Suprapubic skin (tissue), 4 donors: ENCODE results near the gene HAT1. TPM values are rescaled to one million over a fixed set of nuclear protein-coding genes. Genes with fewer than 3 reads are reported as not detected.

Source experiments
- DNase-seq, 2 donors: peaks; one replicate each; pipeline ENCODE4 v3.0.0-alpha.2; 2019; ENCODE audit warnings: low spot score in 2 of 2
- H3K27ac ChIP-seq: fragments of 200-600 bp; sonication (generic); one replicate; pipeline ENCODE4 v1.5.1; 2019
- H3K27me3 ChIP-seq: fragments of 200-600 bp; sonication (generic); one replicate; pipeline ENCODE4 v1.5.1; 2019
- H3K36me3 ChIP-seq: fragments of 200-600 bp; sonication (generic); one replicate; pipeline ENCODE4 v1.5.1; 2019
- H3K4me1 ChIP-seq: fragments of 200-600 bp; sonication (generic); one replicate; pipeline ENCODE4 v1.5.1; 2019
- H3K4me3 ChIP-seq: fragments of 200-600 bp; sonication (generic); one replicate; pipeline ENCODE4 v1.5.1; 2019; ENCODE audit warnings: mild to moderate bottlenecking
- H3K9me3 ChIP-seq: fragments of 200-600 bp; sonication (generic); one replicate; pipeline ENCODE4 v1.5.1; 2019
- EP300 ChIP-seq: sonication (generic); formaldehyde crosslinking; IDR thresholded peaks from one replicate; pipeline ENCODE4 v1.6.1; 2017; ENCODE audit warnings: antibody characterized with exemption
- POLR2A ChIP-seq, 2 donors: fragments of 450-650 bp; IDR thresholded peaks; one replicate each; pipeline ENCODE4 v1.6.1; 2017; ENCODE audit warnings: antibody characterized with exemption in 2 of 2, mild to moderate bottlenecking in 2 of 2, moderate library complexity in 2 of 2
- POLR2AphosphoS5 ChIP-seq, 3 donors: sonication (generic); formaldehyde crosslinking; IDR thresholded peaks; one replicate each; pipeline ENCODE4 v1.6.1; 2017; ENCODE audit warnings: antibody characterized with exemption in 3 of 3
- WGBS: methylation state at CpG from one replicate; pipeline ENCODE4 v1.1.5; 2018; 5-methylcytosine and 5-hydroxymethylcytosine counted together
- total RNA-seq, 4 donors: library from RNA; depleted of rRNA; stranded (reverse); fragments of >200 nt; gene quantifications; one replicate each; pipeline ENCODE4 v1.1.0, GENCODE V29; 2016
- TF ChIP-seq, protein P1 (sequence below), 2 donors: fragments of 200-600 bp in 1 of 2; fragments of 450-650 bp in 1 of 2; sonication (generic) in 1 of 2; IDR thresholded peaks; one replicate each; pipeline ENCODE4 v1.5.1; 2016 to 2019; ENCODE audit warnings: antibody characterized with exemption in 2 of 2, mild to moderate bottlenecking in 1 of 2, moderate library complexity in 1 of 2

HAT1 gene
- total RNA-seq, 4 donors from 2014 or later, result 22.0 to 24.6 (median 23.7) TPM

DNA sequence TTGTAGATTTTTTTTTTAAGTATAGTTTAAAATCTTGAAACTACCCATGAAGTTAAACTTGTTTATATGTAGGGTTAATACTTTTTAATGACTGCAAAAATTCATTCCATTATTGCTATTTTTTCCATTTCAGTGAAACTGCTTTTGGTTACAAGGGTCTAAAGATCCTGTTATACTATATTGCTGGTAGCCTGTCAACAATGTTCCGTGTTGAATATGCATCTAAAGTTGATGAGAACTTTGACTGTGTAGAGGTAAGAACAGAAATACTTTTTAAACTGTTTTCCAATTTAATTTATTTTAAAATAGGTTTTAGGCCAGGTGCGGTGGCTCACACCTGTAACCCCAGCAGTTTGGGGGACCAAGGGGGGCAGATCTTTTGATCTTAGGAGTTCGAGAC is 30.5 kb downstream of the HAT1 start:
- no peak for TF ChIP-seq POLR2AphosphoS5 (IDR thresholded peaks at IDR 0.05)
- TF ChIP-seq, protein P1, sequence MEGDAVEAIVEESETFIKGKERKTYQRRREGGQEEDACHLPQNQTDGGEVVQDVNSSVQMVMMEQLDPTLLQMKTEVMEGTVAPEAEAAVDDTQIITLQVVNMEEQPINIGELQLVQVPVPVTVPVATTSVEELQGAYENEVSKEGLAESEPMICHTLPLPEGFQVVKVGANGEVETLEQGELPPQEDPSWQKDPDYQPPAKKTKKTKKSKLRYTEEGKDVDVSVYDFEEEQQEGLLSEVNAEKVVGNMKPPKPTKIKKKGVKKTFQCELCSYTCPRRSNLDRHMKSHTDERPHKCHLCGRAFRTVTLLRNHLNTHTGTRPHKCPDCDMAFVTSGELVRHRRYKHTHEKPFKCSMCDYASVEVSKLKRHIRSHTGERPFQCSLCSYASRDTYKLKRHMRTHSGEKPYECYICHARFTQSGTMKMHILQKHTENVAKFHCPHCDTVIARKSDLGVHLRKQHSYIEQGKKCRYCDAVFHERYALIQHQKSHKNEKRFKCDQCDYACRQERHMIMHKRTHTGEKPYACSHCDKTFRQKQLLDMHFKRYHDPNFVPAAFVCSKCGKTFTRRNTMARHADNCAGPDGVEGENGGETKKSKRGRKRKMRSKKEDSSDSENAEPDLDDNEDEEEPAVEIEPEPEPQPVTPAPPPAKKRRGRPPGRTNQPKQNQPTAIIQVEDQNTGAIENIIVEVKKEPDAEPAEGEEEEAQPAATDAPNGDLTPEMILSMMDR (IDR thresholded peaks at IDR 0.05), result no peak
- no peak for TF ChIP-seq POLR2A (IDR thresholded peaks at IDR 0.05)
- no peak for TF ChIP-seq EP300

DNA sequence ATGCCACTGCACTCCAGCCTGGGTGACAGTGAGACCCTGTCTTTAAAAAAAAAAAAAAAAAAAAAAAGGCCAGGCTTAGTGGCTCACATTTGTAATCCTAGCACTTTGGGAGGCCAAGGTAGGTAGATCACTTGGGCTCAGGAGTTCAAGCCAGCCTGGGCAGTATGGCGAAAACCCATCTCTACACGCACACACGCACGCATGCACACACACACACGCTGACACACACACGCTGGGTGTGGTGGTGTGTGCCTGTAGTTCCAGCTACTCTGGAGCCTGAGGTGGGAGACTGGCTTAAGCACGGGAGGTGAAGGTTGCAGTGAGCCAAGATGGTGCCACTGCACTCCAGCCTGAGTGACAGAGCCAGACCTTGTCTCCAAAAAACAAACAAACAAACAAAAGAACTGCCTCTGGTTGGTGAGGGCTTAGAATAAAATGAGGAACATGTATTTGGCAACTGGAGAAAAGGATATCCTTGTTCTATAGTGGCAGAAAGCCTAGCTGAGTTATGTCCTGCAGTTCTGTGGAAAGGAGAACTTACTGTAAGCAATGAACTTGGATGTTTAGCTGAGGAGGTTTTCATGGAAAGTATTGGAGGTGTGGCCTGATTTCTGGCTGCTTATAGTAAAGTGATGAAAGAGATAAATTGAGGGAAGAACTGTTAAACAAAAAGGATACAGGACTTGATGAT is 34.0 kb downstream of the HAT1 start:
- H3K27me3 ChIP-seq, result no peaks in the 10 kb centered on the region
- peaks cover 7% of the 10 kb centered on the region for H3K36me3 ChIP-seq
- no peak overlapping the region for H3K27ac ChIP-seq
- no peak overlapping the region for H3K4me3 ChIP-seq
- no peaks in the 10 kb centered on the region for H3K9me3 ChIP-seq
- H3K4me1 ChIP-seq, result no peaks in the 10 kb centered on the region
- 91% methylated on average over 7 of the region's 7 CpGs for WGBS
- no peak for DNase-seq
- TF ChIP-seq POLR2A (IDR thresholded peaks at IDR 0.05) (no peak), POLR2AphosphoS5 (IDR thresholded peaks at IDR 0.05) (no peak), EP300 (no peak)
- TF ChIP-seq, protein P1 (IDR thresholded peaks at IDR 0.05), result no peak

More for the DNA sequence above, 30.5 kb downstream of the HAT1 start:
- no peaks in the 10 kb centered on the region for H3K9me3 ChIP-seq
- H3K27ac ChIP-seq, result no peak overlapping the region
- H3K36me3 ChIP-seq, result peaks cover 19% of the 10 kb centered on the region
- no peak overlapping the region for H3K4me3 ChIP-seq
- DNase-seq, result no peak
- H3K27me3 ChIP-seq, result no peaks in the 10 kb centered on the region
- H3K4me1 ChIP-seq, result no peaks in the 10 kb centered on the region
- WGBS, result 97% methylated on average over 3 of the region's 3 CpGs

DNA sequence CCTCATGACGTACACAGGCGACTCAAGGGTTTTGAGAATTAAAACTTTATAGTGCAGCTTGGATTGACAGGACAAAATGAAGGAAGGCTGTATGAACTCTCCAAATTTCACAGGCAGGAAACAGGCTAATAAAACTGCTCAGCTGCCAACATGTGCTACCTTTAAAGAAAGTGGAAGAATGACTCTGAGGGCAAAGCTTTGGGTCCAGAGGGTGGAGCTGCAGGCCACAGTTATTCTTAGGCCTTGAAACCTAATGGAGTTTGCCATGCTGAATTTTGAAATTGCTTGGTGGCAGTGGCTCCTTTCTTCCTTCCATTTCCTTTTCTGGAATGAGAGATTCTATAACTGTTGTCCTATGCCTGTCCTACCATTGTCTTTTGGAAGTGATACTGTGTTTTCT is 34.8 kb downstream of the HAT1 start:
- Histone ChIP-seq H3K9me3 (no peaks in the 10 kb centered on the region), H3K4me1 (no peaks in the 10 kb centered on the region), H3K4me3 (no peak overlapping the region), H3K36me3 (peaks cover 7% of the 10 kb centered on the region), H3K27me3 (no peaks in the 10 kb centered on the region), H3K27ac (no peak overlapping the region)
- TF ChIP-seq POLR2AphosphoS5 (IDR thresholded peaks at IDR 0.05), result no peak
- TF ChIP-seq, protein P1 (IDR thresholded peaks at IDR 0.05), result no peak
- TF ChIP-seq EP300, result no peak
- TF ChIP-seq POLR2A (IDR thresholded peaks at IDR 0.05), result no peak
- 98% methylated on average over 2 of the region's 2 CpGs for WGBS
- no peak for DNase-seq

DNA sequence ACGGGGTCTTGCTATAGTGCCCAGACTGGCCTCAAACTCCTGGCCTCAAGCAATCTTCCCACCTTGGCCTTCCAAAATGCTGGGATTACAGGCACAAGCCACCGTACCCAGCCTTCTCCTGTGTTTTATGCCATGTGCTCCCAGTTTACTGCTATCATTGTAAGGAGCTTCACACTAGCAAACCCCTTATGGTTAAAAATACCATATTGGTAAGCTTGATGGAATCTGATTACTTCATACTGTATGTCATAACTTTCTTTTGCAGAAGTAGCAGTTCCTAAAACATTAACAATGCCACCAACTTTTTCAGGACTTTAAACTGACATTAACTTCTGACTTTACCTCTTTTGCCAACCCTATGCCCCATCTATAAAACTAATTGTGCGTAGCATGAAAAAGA is 36.2 kb downstream of the HAT1 start:
- 82% methylated on average over 3 of the region's 3 CpGs for WGBS
- H3K27me3 ChIP-seq, result no peaks in the 10 kb centered on the region
- TF ChIP-seq, protein P1 (IDR thresholded peaks at IDR 0.05), result no peak
- no peak for TF ChIP-seq EP300
- no peak for TF ChIP-seq POLR2AphosphoS5 (IDR thresholded peaks at IDR 0.05)
- no peak for TF ChIP-seq POLR2A (IDR thresholded peaks at IDR 0.05)
- H3K9me3 ChIP-seq, result no peaks in the 10 kb centered on the region
- no peak for DNase-seq
- no peak overlapping the region for H3K4me3 ChIP-seq
- no peak overlapping the region for H3K27ac ChIP-seq
- H3K4me1 ChIP-seq, result no peaks in the 10 kb centered on the region
- H3K36me3 ChIP-seq, result peaks cover 4% of the 10 kb centered on the region

DNA sequence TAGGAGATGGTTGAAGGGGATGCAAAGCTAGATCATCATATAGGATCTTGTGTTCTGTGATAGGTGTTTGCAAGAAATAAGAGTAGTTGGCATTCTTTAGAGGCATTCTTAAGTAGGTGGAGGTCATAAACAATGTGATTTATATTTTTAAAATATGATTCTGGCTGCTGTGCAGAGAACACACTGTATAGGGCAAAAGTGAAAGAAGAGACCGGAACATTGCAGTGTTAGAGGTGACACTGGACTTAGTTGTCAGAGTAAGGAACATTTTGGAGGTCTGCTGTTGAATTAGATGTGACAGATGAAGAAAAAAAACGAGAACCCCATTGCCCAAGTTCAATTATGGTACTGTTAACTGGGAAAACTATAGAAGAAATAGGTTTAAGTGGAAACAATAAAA is 37.7 kb downstream of the HAT1 start:
- WGBS, result 96% methylated on average over 2 of the region's 2 CpGs
- no peaks in the 10 kb centered on the region for H3K27me3 ChIP-seq
- no peaks in the 10 kb centered on the region for H3K4me1 ChIP-seq

More for the DNA sequence above, 37.7 kb downstream of the HAT1 start:
- TF ChIP-seq EP300 (no peak), POLR2AphosphoS5 (IDR thresholded peaks at IDR 0.05) (no peak), POLR2A (IDR thresholded peaks at IDR 0.05) (no peak)
- TF ChIP-seq, protein P1 (IDR thresholded peaks at IDR 0.05), result no peak
- DNase-seq, result no peak
- H3K4me3 ChIP-seq, result no peak overlapping the region
- no peaks in the 10 kb centered on the region for H3K9me3 ChIP-seq
- no peak overlapping the region for H3K27ac ChIP-seq
- peaks cover 4% of the 10 kb centered on the region for H3K36me3 ChIP-seq
